Bronchial epithelial cell (primary cell): ENCODE data around the gene TBC1D9B. TPM values are rescaled to one million over a fixed set of nuclear protein-coding genes. Genes with fewer than 3 reads are reported as not detected.

ENCODE experiments used
- DNase-seq: peaks from one replicate; pipeline ENCODE4 v3.0.0-alpha.2; 2010; ENCODE audit warnings: low read depth
- FAIRE-seq: peaks from 2 replicates; lab custom pipeline; 2011; peaks lifted over from hg19 to GRCh38; lab: Jason Lieb, UNC
- H3K27me3 ChIP-seq: 2 replicates; pipeline ENCODE4 v1.5.1; 2011; ENCODE audit warnings: low read length; ENCODE audit not compliant: control insufficient read depth, insufficient read depth
- H3K36me3 ChIP-seq: 2 replicates; pipeline ENCODE4 v1.5.1; 2011; ENCODE audit warnings: low read length; ENCODE audit not compliant: control insufficient read depth, insufficient read depth
- H3K4me3 ChIP-seq: 2 replicates; pipeline ENCODE4 v1.5.1; 2011; ENCODE audit warnings: mild to moderate bottlenecking, low read depth, low read length, control low read depth
- total RNA-seq: library from RNA; depleted of rRNA; stranded (reverse); fragments of >200 nt; gene quantifications from 2 replicates; pipeline ENCODE4 v1.2.1, GENCODE V29; 2014
- TF ChIP-seq, protein P1 (sequence below): IDR thresholded peaks from 2 replicates; pipeline ENCODE4 v1.5.1; 2011; ENCODE audit warnings: mild to moderate bottlenecking, moderate library complexity, low read length, control low read depth, inconsistent platforms; ENCODE audit not compliant: insufficient read depth, severe bottlenecking

TBC1D9B gene
- total RNA-seq, 1 donor from 2014 or later = 37.6 TPM

DNA sequence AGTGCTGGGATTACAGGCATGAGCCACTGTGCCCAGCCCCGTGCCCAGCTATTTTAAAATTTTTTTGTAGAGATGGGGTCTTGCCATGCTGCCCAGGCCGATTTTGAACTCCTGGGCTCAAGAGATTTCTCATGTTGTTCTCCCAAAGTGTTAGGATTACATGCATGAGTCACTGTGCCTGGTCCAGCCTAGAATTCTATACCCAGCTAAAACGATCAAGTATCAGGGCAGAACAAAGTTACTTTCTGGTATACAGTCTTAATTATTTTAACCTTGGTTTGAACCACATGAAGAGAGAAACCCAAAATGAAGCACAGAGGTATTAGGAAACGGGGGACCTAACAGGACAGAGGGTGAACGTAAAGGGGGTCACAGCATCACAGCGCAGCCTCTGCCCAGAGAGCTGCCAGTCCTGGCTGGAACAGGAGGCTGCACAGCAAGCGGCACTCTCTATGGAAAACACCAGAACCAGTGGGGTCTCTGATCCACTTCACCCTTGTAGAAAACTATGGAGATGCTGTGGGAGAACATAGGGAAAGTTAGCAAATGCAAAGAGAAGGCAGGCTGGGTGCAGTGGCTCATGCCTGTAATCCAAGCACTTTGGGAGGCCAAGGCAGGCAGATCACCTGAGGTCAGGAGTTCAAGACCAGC, 76.8 kb downstream of the TBC1D9B start:
- DNase-seq (no peak), FAIRE-seq (no peak)
- no peaks in the 10 kb centered on the region for H3K27me3 ChIP-seq
- TF ChIP-seq, protein P1, sequence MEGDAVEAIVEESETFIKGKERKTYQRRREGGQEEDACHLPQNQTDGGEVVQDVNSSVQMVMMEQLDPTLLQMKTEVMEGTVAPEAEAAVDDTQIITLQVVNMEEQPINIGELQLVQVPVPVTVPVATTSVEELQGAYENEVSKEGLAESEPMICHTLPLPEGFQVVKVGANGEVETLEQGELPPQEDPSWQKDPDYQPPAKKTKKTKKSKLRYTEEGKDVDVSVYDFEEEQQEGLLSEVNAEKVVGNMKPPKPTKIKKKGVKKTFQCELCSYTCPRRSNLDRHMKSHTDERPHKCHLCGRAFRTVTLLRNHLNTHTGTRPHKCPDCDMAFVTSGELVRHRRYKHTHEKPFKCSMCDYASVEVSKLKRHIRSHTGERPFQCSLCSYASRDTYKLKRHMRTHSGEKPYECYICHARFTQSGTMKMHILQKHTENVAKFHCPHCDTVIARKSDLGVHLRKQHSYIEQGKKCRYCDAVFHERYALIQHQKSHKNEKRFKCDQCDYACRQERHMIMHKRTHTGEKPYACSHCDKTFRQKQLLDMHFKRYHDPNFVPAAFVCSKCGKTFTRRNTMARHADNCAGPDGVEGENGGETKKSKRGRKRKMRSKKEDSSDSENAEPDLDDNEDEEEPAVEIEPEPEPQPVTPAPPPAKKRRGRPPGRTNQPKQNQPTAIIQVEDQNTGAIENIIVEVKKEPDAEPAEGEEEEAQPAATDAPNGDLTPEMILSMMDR = no peak
- no peak overlapping the region for H3K4me3 ChIP-seq
- H3K36me3 ChIP-seq = peaks cover 46% of the 10 kb centered on the region

DNA sequence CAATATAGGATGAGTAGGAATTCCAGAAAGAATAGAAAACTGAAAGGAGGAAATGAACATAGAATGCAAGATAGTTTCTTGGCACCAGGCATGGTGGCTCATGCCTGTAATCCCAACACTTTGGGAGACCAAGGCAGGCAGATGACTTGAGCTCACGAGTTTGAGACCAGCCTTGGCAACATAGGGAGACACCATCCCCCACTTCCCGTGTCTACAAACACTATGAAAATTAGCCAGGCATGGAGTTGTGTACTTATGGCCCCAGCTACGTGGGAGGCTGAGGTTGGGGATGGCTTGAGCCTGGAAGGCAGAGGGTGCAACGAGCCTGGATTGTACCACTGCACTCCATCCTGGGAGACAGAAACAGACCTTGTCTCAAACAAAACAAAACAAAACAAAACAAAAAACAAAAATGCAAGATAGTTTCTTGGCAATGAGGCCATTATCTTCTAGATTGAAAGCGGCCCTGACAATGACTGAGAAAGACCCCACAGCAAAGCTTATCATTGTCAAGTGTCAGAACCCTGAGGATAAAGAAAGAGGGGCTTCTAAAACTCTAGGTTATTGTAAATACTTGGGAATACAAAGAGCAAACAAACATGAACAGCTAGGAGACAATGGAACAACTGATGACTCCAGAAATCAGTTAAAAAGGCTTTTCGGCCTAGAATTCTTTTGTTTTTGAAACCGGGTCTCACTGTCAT, 77.8 kb downstream of the TBC1D9B start:
- DNase-seq (no peak), FAIRE-seq (no peak)
- TF ChIP-seq, protein P1 = no peak
- peaks cover 56% of the 10 kb centered on the region for H3K36me3 ChIP-seq
- no peaks in the 10 kb centered on the region for H3K27me3 ChIP-seq
- no peak overlapping the region for H3K4me3 ChIP-seq

DNA sequence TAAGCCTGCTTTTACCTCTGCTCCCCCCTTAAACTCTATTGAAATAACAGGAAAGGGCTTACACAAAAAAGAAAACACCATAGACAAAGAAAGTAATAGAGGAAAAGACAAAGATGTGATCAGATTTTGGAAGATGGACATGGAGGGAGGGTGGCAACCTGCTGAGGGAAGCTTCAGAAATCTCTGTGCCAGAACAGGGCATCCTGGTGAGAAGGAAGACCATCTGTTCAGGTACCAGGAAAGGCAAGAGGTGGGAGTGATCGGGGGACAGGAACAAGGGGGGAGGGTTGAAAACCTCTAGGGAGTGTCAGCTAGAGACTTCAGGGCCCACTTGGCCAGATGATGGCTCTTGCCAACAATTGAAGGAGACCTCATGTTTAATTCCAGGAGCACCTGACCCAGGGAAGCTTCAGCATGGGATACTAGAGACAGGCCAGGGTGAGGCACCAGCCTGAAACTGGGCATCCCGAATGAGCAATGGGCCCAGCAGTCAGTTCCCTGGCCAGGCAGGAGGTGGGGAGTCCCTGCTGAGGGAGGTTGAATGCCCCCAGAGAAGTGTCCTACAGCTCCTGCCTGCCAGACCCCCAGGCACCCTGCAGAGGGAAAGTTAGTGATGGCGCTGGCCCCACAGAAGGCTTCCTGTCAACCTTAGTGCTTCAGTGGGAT, 78.8 kb downstream of the TBC1D9B start:
- no peaks in the 10 kb centered on the region for H3K27me3 ChIP-seq
- TF ChIP-seq, protein P1 = no peak
- no peak for FAIRE-seq
- DNase-seq = no peak
- H3K4me3 ChIP-seq = no peak overlapping the region
- peaks cover 63% of the 10 kb centered on the region for H3K36me3 ChIP-seq

DNA sequence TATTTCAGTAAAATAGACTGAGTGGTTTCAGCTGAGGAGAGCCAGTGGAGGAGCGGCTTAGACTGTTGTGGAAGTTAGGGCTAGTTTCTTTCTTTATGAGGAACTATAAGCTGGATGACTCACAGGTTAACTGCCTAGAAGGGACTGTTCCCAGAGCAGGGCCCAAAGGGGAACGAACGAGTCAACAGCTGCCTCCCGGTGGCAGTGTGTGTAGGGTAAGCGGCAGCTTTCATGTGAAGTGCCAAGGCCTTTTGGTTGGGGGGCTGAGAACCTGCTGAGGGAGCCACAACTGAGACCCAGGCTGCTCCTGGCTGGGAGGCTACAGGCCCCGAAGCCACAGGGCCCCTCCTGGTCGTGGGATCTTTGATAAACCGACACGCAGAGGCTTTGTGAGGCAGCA, 80.0 kb downstream of the TBC1D9B start:
- H3K4me3 ChIP-seq = no peak overlapping the region
- no peaks in the 10 kb centered on the region for H3K27me3 ChIP-seq
- no peak for FAIRE-seq
- DNase-seq = peak; percentile 35
- peaks cover 60% of the 10 kb centered on the region for H3K36me3 ChIP-seq
- TF ChIP-seq, protein P1 = no peak

DNA sequence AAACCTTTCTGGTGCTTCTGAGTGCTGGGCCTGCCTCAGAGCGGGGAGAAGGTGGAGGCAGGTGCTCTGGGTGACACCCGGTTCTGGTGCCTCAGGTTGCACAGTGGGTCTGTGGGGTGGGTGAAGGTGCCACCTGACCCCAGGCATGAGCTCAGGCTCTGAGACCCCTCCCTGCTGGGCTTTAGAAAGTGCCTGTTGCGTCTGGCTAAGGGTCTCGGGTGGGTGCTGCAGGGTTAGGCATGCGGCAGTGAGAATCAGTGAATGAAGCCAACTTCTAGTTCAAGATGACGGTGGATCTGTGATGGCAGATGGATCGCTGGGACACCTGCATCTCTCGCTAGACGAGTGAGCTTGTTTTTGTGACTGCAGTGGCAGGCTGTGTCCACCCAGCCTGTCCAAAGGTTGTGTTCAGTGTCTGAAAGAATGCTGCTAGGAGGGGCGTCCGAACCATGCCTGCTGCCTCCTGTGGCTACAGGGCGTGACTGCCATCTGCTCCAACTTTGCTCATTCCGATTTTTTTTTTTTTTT, 82.0 kb downstream of the TBC1D9B start:
- no peak for FAIRE-seq

More for the DNA sequence above, 82.0 kb downstream of the TBC1D9B start:
- DNase-seq = no peak
- Histone ChIP-seq H3K27me3 (no peaks in the 10 kb centered on the region), H3K36me3 (peaks cover 57% of the 10 kb centered on the region), H3K4me3 (no peak overlapping the region)
- TF ChIP-seq, protein P1 = no peak
